ENCODE measurements around the gene TTC3. TPM values are rescaled to one million over a fixed set of nuclear protein-coding genes. Genes with fewer than 3 reads are reported as not detected.

Gene TTC3
- total and polyA plus RNA-seq, 2 of the 13 experiments (the other 11 are each of a cell fraction or from before 2014, with no cell fraction given), result 55.7 to 108 TPM

DNA sequence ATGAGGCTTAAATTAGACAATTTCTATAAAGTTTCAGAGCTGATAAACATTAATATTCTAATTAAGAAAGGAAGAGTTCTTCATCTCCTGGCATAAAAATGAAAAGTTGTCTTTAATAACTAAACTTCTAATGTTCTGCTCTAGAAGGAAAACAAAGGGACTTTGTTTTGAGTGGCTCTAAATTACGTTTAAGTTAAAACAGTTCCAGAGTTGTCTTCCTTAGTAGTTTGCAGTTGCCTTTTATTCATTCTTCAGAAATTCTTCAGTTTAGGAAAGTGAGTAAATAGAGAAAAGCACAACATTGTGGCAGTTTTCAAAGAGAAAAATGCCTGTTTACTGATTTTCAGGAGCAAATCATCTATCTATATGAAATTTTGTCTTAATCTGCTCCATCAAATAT is 86.9 kb downstream of the TTC3 start:
- Histone ChIP-seq H3K36me3 (replicated peaks in 1 of 2; ENCODE audit: control insufficient read depth in 1 of 2, insufficient read depth in 2 of 2, low read length in 2 of 2) (peaks cover 18 to 60% of the 10 kb centered on the region in 2 experiments), H3K4me1 (ENCODE audit: insufficient read depth, low read length) (peaks cover 10% of the 10 kb centered on the region), H2AFZ (ENCODE audit: low read length) (no peak overlapping the region), H3K9me3 (ENCODE audit: low read length) (no peaks in the 10 kb centered on the region), H3K27me3 (ENCODE audit: control insufficient read depth in 1 of 2, insufficient read depth in 2 of 2, low read length in 2 of 2) (no peaks in the 10 kb centered on the region), H3K79me2 (ENCODE audit: insufficient read depth, low read length) (no peaks in the 10 kb centered on the region), H3K27ac (ENCODE audit: extremely low read length, insufficient read depth, low read length) (no peak overlapping the region), H4K20me1 (ENCODE audit: insufficient read depth, low read length) (no peaks in the 10 kb centered on the region), H3K4me2 (ENCODE audit: low read depth, low read length) (no peak overlapping the region), H3K9ac (ENCODE audit: insufficient read depth, low read depth, low read length) (no peak overlapping the region), H3K4me3 (replicated peaks in 1 of 3; ENCODE audit: insufficient read depth in 1 of 3, low read depth in 2 of 3, low read length in 3 of 3) (no peak overlapping the region)
- FAIRE-seq (no peak), ATAC-seq (no peak), DNase-seq (ENCODE audit: low spot score) (no peak)
- TF ChIP-seq TOE1 (CRISPR knock-in tag; IDR thresholded peaks at IDR 0.05), result no peak
- in situ Hi-C loops (cut with HindIII; ENCODE audit: extremely low pct_ligation_motif_present, low pct_unique_long_range_greater_than_20kb), result no loop called here
- ChIA-PET POLR2A (no interaction called here), CTCF (ENCODE audit: low intra/inter-chr PET ratio, low total read pairs) (no interaction called here)
- intact Hi-C loops (cut with micrococcal nuclease; ENCODE audit: unreplicated experiment), result no loop called here
- 91% methylated on average over 1 of the region's 1 CpG for WGBS (ENCODE audit: low lambda C conversion rate)
- no TSS peak for BruUV-seq (replicated peaks)

DNA sequence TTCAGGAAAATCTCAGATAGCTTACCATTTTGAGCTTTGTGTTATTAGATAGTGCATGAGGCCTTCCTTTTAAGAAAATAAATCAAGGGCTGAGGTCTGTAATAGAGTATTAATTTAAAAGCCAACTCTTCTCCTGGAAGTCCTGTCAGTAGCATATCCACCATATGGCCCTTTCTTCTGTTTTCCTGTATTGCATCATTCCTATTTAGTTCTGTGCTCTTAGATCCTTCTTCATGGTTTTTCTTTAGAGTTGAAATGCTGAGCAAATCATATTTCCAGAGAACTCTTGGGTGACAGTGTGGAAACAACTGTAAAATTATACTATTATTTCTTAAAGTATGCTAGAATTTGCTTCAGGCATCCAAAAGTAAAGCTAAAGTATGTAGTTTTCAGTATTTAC is 91.7 kb downstream of the TTC3 start:
- no peaks in the 10 kb centered on the region for H3K27me3 ChIP-seq (ENCODE audit: control insufficient read depth in 1 of 2, insufficient read depth in 2 of 2, low read length in 2 of 2)
- H3K36me3 ChIP-seq (replicated peaks in 1 of 2; ENCODE audit: control insufficient read depth in 1 of 2, insufficient read depth in 2 of 2, low read length in 2 of 2), result peaks cover 19 to 62% of the 10 kb centered on the region in 2 experiments
- H3K9me3 ChIP-seq (ENCODE audit: low read length), result no peaks in the 10 kb centered on the region
- H3K4me1 ChIP-seq (ENCODE audit: insufficient read depth, low read length), result no peaks in the 10 kb centered on the region
- H3K4me2 ChIP-seq (ENCODE audit: low read depth, low read length), result no peak overlapping the region
- DNase-seq (ENCODE audit: low spot score) (no peak), FAIRE-seq (no peak), ATAC-seq (no peak)
- no peak overlapping the region for H3K27ac ChIP-seq (ENCODE audit: extremely low read length, insufficient read depth, low read length)
- H3K9ac ChIP-seq (ENCODE audit: insufficient read depth, low read depth, low read length), result no peak overlapping the region
- TF ChIP-seq, protein P1, sequence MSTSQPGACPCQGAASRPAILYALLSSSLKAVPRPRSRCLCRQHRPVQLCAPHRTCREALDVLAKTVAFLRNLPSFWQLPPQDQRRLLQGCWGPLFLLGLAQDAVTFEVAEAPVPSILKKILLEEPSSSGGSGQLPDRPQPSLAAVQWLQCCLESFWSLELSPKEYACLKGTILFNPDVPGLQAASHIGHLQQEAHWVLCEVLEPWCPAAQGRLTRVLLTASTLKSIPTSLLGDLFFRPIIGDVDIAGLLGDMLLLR (CRISPR knock-in tag; IDR thresholded peaks at IDR 0.05), result no peak
- TF ChIP-seq PAX8 (CRISPR knock-in tag; IDR thresholded peaks at IDR 0.05; ENCODE audit: borderline replicate concordance) (no peak), CEBPG (CRISPR knock-in tag; IDR thresholded peaks at IDR 0.05) (0 out of 2 replicates have a peak, but pooled peaks have one; percentile 5), ZSCAN9 (CRISPR knock-in tag; IDR thresholded peaks at IDR 0.05; ENCODE audit: borderline replicate concordance) (no peak), ZFX (CRISPR knock-in tag; IDR thresholded peaks at IDR 0.05; ENCODE audit: low read depth) (no peak)
- TF ChIP-seq, protein P2, sequence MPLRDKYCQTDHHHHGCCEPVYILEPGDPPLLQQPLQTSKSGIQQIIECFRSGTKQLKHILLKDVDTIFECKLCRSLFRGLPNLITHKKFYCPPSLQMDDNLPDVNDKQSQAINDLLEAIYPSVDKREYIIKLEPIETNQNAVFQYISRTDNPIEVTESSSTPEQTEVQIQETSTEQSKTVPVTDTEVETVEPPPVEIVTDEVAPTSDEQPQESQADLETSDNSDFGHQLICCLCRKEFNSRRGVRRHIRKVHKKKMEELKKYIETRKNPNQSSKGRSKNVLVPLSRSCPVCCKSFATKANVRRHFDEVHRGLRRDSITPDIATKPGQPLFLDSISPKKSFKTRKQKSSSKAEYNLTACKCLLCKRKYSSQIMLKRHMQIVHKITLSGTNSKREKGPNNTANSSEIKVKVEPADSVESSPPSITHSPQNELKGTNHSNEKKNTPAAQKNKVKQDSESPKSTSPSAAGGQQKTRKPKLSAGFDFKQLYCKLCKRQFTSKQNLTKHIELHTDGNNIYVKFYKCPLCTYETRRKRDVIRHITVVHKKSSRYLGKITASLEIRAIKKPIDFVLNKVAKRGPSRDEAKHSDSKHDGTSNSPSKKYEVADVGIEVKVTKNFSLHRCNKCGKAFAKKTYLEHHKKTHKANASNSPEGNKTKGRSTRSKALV (CRISPR knock-in tag; IDR thresholded peaks at IDR 0.05), result no peak
- TF ChIP-seq, protein P3, sequence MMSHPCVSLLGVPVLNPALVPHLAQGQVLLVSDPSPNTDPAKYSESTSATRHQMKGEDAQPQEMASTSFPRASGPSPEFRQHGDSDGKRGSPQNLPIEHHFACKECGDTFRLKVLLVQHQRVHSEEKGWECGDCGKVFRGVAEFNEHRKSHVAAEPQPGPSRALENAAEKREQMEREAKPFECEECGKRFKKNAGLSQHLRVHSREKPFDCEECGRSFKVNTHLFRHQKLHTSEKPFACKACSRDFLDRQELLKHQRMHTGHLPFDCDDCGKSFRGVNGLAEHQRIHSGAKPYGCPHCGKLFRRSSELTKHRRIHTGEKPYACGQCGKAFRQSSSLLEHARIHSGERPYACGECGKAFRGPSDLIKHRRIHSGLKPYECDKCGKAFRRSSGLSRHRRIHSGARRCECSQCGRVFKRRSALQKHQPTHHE (CRISPR knock-in tag; IDR thresholded peaks at IDR 0.05; ENCODE audit: borderline replicate concordance), result no peak
- in situ Hi-C loops (cut with HindIII; ENCODE audit: extremely low pct_ligation_motif_present, low pct_unique_long_range_greater_than_20kb) (no loop called here), intact Hi-C loops (cut with micrococcal nuclease; ENCODE audit: unreplicated experiment) (loop anchor here (5.0 kb wide), 1 partner anchor 43 kb away; no protein-coding TSS in a partner anchor)
- H3K79me2 ChIP-seq (ENCODE audit: insufficient read depth, low read length), result no peaks in the 10 kb centered on the region
- ChIA-PET CTCF (ENCODE audit: low intra/inter-chr PET ratio, low total read pairs) (no interaction called here), POLR2A (no interaction called here)
- H2AFZ ChIP-seq (ENCODE audit: low read length), result no peak overlapping the region
- H4K20me1 ChIP-seq (ENCODE audit: insufficient read depth, low read length), result no peaks in the 10 kb centered on the region
- no peak overlapping the region for H3K4me3 ChIP-seq (replicated peaks in 1 of 3; ENCODE audit: insufficient read depth in 1 of 3, low read depth in 2 of 3, low read length in 3 of 3)
- no TSS peak for BruUV-seq (replicated peaks)

Measured in HepG2 (cell line).